Adipocyte (in vitro differentiated cells): ENCODE data around the gene RHEB.

Source experiments
- DNase-seq: peaks from one replicate; pipeline ENCODE4 v3.0.0-alpha.2; 2015; ENCODE audit warnings: low read depth
- H3K27me3 ChIP-seq: replicated peaks from 2 replicates; pipeline ENCODE4 v1.7.0; 2013; ENCODE audit warnings: mild to moderate bottlenecking, low read length, moderate library complexity; ENCODE audit not compliant: control insufficient read depth, insufficient read depth
- H3K36me3 ChIP-seq: 2 replicates; pipeline ENCODE4 v1.7.0; 2013; ENCODE audit warnings: low read length, mild to moderate bottlenecking, moderate library complexity; ENCODE audit not compliant: control insufficient read depth, insufficient read depth, severe bottlenecking
- H3K4me1 ChIP-seq: 2 replicates; pipeline ENCODE4 v1.7.0; 2013; ENCODE audit warnings: mild to moderate bottlenecking, low read length, moderate library complexity; ENCODE audit not compliant: control insufficient read depth, insufficient read depth
- H3K4me3 ChIP-seq: 2 replicates; pipeline ENCODE4 v1.7.0; 2013; ENCODE audit warnings: mild to moderate bottlenecking, low read length, moderate library complexity
- H3K9ac ChIP-seq: 2 replicates; pipeline ENCODE4 v1.7.0; 2013; ENCODE audit warnings: mild to moderate bottlenecking, low read length, moderate library complexity
- H3K9me3 ChIP-seq: 2 replicates; pipeline ENCODE4 v1.7.0; 2013; ENCODE audit warnings: mild to moderate bottlenecking, low read length, moderate library complexity; ENCODE audit not compliant: control insufficient read depth

Gene RHEB

GRCh38 chr7:151484971-151485707 is 34.6 kb downstream of the RHEB start:
- peak; percentile 42 for DNase-seq
- Histone ChIP-seq H3K9me3 (no peaks in the 10 kb centered on the region), H3K27me3 (no peaks in the 10 kb centered on the region), H3K4me3 (no peak overlapping the region), H3K4me1 (peaks cover 6% of the 10 kb centered on the region), H3K36me3 (peaks cover 85% of the 10 kb centered on the region), H3K9ac (no peak overlapping the region)

DNA sequence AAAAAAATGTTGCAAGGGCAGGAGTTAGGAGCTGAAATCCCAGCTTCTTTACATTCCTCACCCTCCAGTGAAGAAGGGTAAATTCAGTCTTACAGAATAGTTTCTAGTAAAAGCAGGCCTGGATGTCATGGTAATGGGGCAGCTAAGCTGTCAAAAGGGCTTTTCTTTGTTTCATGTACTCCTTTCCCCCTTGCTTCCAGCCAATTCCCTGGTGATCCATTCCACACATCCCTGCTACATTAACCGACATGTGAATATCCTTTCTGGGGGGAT is 36.0 kb downstream of the RHEB start:
- H3K4me1 ChIP-seq, result peaks cover 5% of the 10 kb centered on the region
- H3K27me3 ChIP-seq, result no peaks in the 10 kb centered on the region
- peaks cover 74% of the 10 kb centered on the region for H3K36me3 ChIP-seq
- no peak overlapping the region for H3K4me3 ChIP-seq
- H3K9ac ChIP-seq, result no peak overlapping the region
- no peak for DNase-seq
- no peaks in the 10 kb centered on the region for H3K9me3 ChIP-seq

DNA sequence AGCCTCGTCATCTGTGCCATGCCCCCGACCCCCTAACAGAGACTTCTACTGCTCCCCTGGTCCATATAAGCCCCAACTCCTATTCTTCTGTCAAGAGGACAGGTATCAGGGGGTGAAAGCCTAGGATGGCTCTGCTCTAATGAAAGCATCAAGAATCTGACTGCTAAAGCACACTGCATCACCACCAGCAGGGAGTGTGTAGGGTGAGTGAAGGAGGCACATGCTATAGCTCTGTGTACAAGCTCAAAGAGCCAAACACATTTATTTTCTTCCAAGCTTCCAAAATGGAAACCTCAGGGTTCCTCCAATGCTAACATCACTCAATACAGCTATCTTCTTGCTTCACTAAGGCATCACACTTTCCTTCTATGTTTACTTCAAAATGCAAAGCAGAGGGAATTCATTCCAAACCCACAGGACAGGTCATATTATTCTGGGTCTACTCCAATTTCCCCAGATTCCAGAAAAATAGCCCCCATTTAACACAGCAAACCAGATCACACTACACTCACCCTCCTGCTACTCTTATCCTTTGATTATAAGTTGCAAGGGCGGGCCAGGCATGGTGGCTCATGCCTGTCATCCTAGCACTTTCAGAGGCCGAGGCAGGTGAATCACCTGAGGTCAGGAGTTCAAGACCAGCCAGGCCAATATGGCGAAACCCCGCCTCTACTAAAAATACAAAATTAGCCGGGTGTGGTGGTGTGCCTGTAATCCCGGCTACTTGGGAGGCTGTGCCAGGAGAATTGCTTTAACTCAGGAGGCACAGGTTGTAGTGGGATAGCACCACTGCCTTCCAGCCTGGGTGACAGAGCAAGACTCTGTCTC is 36.6 kb downstream of the RHEB start:
- H3K9me3 ChIP-seq, result no peaks in the 10 kb centered on the region
- H3K36me3 ChIP-seq, result peaks cover 69% of the 10 kb centered on the region
- H3K4me1 ChIP-seq, result peaks cover 5% of the 10 kb centered on the region
- no peak overlapping the region for H3K9ac ChIP-seq
- no peak overlapping the region for H3K4me3 ChIP-seq
- H3K27me3 ChIP-seq, result no peaks in the 10 kb centered on the region
- DNase-seq, result no peak

- no peak for DNase-seq
- no peaks in the 10 kb centered on the region for H3K9me3 ChIP-seq
- H3K36me3 ChIP-seq, result peaks cover 65% of the 10 kb centered on the region
Observed at GRCh38 chr7:151481650-151482505, 37.8 kb downstream of the RHEB start.

DNA sequence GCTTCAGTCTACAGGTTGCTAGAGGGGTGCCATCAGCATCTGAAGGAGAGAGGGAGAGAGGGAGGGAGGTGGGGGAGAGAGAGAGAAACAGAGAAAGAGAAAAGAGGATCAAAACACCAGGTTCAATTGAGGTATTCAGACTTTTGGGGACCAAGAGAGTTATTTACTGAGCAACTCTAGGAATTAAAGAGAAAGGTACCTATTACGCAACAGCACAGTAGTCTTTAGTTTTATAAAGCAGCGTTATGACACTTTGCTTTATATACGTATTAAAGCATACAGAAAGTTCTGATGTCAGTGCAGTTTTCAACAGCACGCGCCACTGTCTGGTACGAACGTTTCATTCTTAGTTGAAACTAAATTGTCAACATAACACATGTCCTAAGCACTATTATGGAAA is 41.8 kb downstream of the RHEB start:
- Histone ChIP-seq H3K27me3 (no peaks in the 10 kb centered on the region), H3K4me3 (no peak overlapping the region), H3K9ac (no peak overlapping the region), H3K4me1 (no peaks in the 10 kb centered on the region), H3K9me3 (no peaks in the 10 kb centered on the region), H3K36me3 (peaks cover 51% of the 10 kb centered on the region)
- no peak for DNase-seq

More at GRCh38 chr7:151481650-151482505, 37.8 kb downstream of the RHEB start:
- Histone ChIP-seq H3K27me3 (no peaks in the 10 kb centered on the region), H3K4me3 (no peak overlapping the region), H3K4me1 (peaks cover 5% of the 10 kb centered on the region), H3K9ac (no peak overlapping the region)

- Histone ChIP-seq H3K9ac (no peak overlapping the region), H3K9me3 (no peaks in the 10 kb centered on the region), H3K4me1 (no peaks in the 10 kb centered on the region), H3K36me3 (peaks cover 82% of the 10 kb centered on the region), H3K4me3 (no peak overlapping the region), H3K27me3 (no peaks in the 10 kb centered on the region)
- no peak for DNase-seq
Observed at GRCh38 chr7:151472644-151473380, 46.9 kb downstream of the RHEB start.

- peaks cover 82% of the 10 kb centered on the region for H3K36me3 ChIP-seq
- no peak overlapping the region for H3K4me3 ChIP-seq
- no peak for DNase-seq
- no peaks in the 10 kb centered on the region for H3K4me1 ChIP-seq
- H3K27me3 ChIP-seq, result no peaks in the 10 kb centered on the region
- no peaks in the 10 kb centered on the region for H3K9me3 ChIP-seq
- no peak overlapping the region for H3K9ac ChIP-seq
Observed at GRCh38 chr7:151470711-151471110, 49.0 kb downstream of the RHEB start.

DNA sequence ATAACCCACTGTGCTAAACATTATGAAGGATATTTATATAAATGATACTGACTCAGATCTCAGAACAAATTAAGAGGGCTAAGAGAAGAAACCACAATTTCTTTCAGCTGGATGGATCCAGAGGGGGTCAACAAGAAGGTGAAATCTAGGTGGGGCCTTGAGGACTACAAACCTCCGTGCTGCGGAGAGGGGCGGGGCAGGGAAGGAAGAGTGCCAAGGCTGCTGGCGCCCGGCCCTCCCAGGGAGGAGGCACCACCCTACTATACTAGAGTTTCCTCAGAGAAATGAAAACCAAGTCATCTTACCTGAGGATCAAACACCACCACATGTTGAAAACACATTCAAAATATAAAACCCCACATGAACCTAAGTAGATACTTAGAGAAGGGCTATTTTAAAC is 50.4 kb downstream of the RHEB start:
- H3K9me3 ChIP-seq, result no peaks in the 10 kb centered on the region
- H3K9ac ChIP-seq, result no peak overlapping the region
- H3K4me1 ChIP-seq, result no peaks in the 10 kb centered on the region
- no peak overlapping the region for H3K4me3 ChIP-seq
- no peaks in the 10 kb centered on the region for H3K27me3 ChIP-seq
- H3K36me3 ChIP-seq, result peaks cover 93% of the 10 kb centered on the region
- DNase-seq, result no peak

GRCh38 chr7:151468217-151469018 is 51.3 kb downstream of the RHEB start:
- DNase-seq, result no peak
- no peak overlapping the region for H3K4me3 ChIP-seq
- H3K9ac ChIP-seq, result no peak overlapping the region
- H3K36me3 ChIP-seq, result peaks cover 95% of the 10 kb centered on the region
- no peaks in the 10 kb centered on the region for H3K9me3 ChIP-seq
- H3K4me1 ChIP-seq, result no peaks in the 10 kb centered on the region
- no peaks in the 10 kb centered on the region for H3K27me3 ChIP-seq

GRCh38 chr7:151465169-151465568 is 54.5 kb downstream of the RHEB start:
- DNase-seq, result no peak
- H3K4me1 ChIP-seq, result peaks cover 16% of the 10 kb centered on the region
- H3K9ac ChIP-seq, result no peak overlapping the region
- H3K36me3 ChIP-seq, result peaks cover 66% of the 10 kb centered on the region
- H3K27me3 ChIP-seq, result no peaks in the 10 kb centered on the region
- H3K9me3 ChIP-seq, result peaks cover 10% of the 10 kb centered on the region
- no peak overlapping the region for H3K4me3 ChIP-seq
